IPS-NIHi7 (cell line): ENCODE measurements around the gene BNIP3.
A peak's percentile ranks its signal among the peaks of the same experiment; 100 is the strongest.
"Not testable (repeated sequence)": the region's sequence is repeated elsewhere in the genome, so short reads cannot be mapped to it uniquely, and the experiment has no call there.

Source experiments
- DNase-seq: peaks from one replicate; pipeline ENCODE4 v3.0.0; 2012; ENCODE audit warnings: mixed read lengths; ENCODE audit errors: extremely low spot score

The BNIP3 gene

DNA sequence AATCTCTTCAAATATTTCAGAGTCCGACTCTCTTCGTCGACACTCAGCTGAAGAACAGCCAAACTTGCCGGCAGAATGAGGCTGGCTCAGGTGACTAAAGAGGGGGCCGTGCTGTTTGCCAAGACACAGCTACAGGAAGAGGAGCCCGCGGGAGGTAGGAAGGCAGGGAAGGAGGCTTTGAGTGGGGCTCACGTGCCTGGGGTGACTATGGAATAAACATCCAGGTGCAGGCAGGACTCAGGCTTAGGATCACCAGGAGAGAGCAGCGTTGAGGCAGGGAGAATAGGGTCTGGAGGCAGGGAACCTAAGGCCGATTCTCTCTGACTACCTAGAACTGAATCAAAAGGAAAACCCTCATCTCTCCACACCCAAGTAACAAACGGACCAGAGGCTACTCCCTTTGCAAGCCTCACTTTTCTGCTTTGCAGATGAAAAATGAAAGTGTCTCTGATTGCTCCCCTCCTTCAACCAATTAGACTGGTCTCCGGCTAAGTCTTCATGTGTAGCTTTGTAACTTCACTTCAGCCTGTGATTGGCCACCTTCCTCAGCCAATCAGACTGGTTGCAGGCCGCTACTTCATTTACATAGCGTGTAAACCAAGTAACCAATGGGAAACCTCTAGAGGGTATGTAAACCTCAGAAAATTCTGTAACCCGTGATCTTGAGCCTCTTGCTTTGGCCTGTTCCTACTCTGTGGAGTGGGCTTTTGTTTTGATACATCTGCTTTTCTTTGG lies 19.7 kb upstream of the BNIP3 start:
- peak; percentile 71 for DNase-seq

GRCh38 chr10:131998845-131999681 lies 17.3 kb upstream of the BNIP3 start:
- no peak for DNase-seq

GRCh38 chr10:131998050-131998844 lies 16.5 kb upstream of the BNIP3 start:
- no peak for DNase-seq

GRCh38 chr10:131997366-131998049 lies 15.8 kb upstream of the BNIP3 start:
- DNase-seq, result peak; percentile 59

DNA sequence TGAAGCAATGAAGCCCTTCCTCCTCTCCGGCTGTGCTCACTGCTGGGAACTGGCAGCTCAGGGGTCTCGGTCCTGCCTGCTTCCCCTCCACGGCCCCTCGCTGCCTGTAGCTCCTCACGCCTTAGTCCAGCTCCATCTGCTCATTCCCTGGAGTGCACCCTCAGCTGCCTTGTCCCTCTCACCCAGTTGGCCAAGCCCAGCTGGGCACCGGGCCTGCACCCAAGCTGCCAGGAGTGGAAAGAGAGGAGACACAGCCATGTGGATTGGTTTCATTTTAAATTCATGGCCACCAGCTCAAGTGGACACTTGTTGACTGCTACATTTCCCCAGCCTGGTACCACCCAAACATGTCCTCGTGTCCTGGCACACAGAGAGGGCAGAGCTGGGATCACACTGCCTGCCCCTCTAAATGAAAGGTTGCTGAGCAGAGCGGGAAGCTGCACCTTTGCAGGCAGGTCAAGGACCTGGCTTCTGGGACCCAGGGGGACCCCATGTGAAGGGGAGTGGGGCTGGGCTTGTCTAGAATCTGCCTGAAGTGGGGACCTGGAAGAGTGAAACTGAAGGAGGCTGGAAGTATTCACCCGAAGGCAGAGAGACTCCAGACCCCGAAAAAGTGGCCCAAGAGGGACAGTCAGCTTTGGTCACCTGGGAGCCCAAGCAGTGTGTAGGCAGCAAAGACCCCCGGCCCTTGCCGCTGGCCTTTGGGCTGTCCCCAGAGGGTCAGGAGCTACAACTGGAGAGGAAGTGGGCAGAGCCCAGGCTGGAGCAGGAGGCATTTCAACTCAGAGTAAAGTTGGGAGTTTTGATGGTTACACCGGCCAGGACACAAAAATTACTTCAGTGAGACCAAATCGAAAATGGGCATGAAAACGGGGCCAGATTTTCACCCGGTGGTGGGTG lies 15.0 kb upstream of the BNIP3 start:
- no peak for DNase-seq

DNA sequence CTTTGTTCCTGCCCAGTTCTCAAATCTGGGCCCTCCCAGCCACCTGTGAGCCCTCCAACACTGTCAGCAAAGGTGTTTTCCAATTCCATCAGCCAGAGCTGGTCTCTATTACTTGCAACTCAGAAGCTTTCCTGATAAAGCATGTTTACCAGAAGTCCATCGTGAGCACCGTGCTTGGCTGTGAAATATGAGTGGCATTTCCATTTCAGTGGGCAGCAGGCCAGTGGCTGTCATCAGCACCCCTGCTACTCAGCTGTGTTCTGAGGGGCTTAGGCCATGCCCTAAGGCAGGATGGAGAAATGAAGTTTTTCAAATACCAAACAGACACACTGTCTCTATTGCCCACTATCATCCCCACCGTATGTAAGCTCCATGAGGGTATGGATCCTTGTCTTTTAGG lies 12.7 kb upstream of the BNIP3 start:
- no peak for DNase-seq

GRCh38 chr10:131993275-131993674 lies 11.6 kb upstream of the BNIP3 start:
- no peak for DNase-seq

- DNase-seq, result no peak
Observed at GRCh38 chr10:131991726-131992125, 10.0 kb upstream of the BNIP3 start.

DNA sequence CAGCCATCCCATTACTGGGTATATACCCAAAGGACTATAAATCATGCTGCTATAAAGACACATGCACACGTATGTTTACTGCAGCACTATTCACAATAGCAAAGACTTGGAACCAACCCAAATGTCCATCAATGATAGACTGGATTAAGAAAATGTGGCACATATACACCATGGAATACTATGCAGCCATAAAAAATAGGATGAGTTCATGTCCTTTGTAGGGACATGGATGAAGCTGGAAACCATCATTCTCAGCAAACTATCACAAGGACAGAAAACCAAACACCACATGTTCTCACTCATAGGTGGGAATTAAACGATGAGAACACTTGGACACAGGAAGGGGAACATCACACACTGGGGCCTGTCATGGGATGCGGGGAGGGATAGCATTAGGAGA lies 6.1 kb upstream of the BNIP3 start:
- not testable (repeated sequence) for DNase-seq

DNA sequence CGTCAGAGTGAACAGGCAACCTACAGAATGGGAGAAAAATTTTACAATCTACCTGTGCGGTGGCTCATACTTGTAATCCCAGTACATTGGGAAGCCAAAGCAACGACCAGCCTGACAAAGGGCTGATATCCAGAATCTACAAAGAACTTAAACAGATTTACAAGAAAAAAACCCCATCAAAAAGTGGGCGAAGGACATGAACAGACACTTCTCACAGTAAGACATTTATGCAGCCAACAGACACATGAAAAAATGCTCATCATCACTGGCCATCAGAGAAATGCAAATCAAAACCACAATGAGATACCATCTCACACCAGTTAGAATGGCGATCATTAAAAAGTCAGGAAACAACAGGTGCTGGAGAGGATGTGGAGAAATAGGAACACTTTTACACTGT lies 5.6 kb upstream of the BNIP3 start:
- DNase-seq, result not testable (repeated sequence)

DNA sequence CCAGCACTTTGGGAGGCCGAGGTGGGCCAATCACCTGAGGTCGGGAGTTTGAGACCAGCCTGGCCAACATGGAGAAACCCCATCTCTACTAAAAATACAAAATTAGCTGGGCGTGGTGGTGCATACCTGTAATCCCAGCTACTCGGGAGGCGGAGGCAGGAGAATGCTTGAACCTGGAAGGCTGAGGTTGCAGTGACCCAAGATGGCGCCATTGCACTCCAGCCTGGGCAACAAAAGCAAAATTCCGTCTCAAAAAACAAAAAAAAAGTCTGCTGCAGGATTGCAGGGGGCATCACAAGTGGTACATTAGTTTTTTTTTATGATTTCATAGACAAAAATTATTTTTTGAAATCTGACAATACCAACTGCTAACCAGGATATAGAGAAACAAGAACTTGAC lies 5.1 kb upstream of the BNIP3 start:
- not testable (repeated sequence) for DNase-seq

GRCh38 chr10:131983780-131984179 lies 2.1 kb upstream of the BNIP3 start:
- no peak for DNase-seq

DNA sequence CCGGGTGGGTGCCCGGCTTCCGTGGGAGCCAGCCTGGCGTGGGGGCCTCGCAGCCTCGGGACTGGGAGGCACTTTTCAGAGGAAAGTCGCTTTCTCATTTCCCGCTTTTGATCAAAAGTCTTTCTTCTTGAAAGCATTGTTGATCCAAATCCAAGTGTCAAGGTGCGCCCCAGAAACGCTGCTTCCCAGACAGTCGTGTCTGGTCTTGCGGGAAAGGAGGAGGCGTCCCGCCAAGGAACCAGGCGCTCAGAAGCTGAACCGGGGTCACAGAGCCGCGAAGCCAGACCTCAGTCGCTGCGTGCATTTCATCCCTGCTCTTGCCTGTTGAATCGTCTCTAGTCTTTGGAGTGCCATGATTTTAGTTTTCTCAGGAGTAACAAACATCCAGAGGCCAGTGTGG lies 1.1 kb upstream of the BNIP3 start:
- DNase-seq, result no peak

DNA sequence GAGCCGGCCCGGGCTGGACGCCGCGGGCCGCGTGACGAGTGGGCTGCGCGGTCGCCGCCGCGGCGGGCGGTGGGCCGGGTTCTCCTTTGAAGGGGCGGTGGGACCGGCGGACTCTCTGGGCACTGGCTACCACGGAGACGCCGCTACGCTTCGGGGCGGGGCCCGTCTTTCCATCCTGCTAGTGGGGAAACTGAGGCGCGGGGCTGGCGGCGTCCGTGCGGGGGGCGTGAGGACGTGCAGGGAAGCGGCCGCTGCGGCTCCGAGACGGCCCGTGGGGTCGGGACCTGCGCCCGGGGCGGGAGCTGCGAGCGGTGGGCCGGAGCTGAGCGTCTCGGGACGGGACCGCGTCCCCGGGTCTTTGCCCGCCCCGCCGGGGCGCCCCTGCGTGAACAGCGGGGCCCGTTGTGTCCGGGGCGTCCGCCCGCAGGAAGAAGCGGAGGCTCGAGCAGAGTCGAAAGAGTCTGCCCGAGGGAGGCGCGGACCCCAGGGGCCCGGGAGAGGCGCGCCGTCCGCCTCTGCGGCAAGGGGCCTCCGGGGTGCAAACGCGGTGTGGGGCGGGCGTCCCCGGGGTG lies 548 bp upstream of the BNIP3 start:
- DNase-seq, result no peak

GRCh38 chr10:131980761-131981428 lies 828 bp downstream of the BNIP3 start:
- peak; percentile 57 for DNase-seq

DNA sequence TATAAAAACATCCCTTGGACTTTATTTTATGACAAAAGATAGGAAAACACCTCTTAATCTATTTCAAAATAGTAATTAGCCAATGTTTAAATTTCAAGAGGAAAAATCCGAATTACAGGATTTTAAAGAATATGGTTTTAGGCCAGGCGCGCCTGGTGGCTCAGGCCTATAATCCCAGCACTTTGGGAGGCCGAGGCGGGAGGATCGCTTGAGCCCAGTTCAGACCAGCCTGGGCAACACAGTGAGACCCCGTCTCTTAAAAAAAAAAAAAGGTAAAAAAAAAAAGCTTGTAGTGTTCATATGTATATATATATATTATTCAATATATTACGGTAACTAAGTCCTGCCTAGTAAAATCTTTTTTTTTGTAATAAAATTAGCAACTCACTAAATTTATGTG lies 1.4 kb downstream of the BNIP3 start:
- DNase-seq, result no peak

DNA sequence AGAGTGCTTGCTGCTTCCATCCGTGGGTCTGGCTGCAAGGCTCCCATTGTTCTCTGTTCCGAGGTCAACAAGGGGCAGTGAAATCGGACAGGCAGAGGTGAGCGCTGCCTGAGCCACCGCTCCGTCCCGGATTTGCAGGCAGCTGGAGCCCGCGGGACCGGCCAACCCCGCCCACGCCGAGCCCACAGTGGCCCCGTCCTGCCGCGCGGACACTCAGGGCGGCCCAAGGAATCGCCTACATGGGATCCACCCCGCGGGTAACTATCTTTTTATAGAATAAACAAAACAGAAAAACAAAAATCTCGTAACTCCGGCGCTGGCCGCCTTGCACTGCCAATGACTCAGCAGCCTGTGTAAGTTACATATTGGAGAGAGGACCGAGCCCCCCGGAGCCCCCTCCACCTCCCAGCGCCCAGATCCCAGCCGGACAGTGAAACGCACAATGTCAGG lies 1.9 kb downstream of the BNIP3 start:
- no peak for DNase-seq

- no peak for DNase-seq
Observed at GRCh38 chr10:131979336-131979735, 2.4 kb downstream of the BNIP3 start.

DNA sequence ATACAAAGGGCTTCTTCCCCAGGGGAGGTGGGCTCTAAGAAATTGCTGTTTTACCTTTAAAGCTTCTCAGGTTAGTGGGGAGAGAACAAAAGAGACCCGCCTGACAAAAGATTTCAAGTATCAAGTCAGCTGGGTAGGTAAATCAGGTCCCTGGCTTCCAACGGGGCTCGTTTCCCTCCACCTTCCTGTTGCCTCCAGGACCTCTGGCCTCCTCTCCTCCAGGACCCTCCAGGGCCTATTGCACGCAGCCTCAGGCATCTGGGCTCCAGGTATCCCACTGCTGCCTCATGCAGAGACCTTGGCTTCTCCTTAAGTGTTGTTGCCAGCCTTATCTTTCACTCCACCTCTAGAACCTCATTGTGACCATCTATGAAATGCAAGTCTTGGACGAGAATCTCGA lies 2.9 kb downstream of the BNIP3 start:
- DNase-seq, result peak; percentile 38

- no peak for DNase-seq
Observed at GRCh38 chr10:131978366-131978765, 3.4 kb downstream of the BNIP3 start.
